Parathyroid adenoma (tissue), 2 donors: ENCODE data around the gene MAP3K10.
"Not testable (repeated sequence)": the region's sequence is repeated elsewhere in the genome, so short reads cannot be mapped to it uniquely, and the experiment has no call there.

Source experiments
- H2AFZ ChIP-seq: fragments of 300-600 bp; sonication (generic); one replicate; pipeline ENCODE4 v1.7.0; 2017; ENCODE audit warnings: antibody characterized with exemption, mild to moderate bottlenecking
- H3K27ac ChIP-seq: fragments of 300-600 bp; sonication (generic); one replicate; pipeline ENCODE4 v1.7.0; 2017
- H3K27me3 ChIP-seq: fragments of 300-600 bp; sonication (generic); one replicate; pipeline ENCODE4 v1.7.0; 2017; ENCODE audit warnings: low read length; ENCODE audit not compliant: control insufficient read depth, insufficient read depth
- H3K36me3 ChIP-seq: fragments of 300-600 bp; sonication (generic); one replicate; pipeline ENCODE4 v1.7.0; 2017; ENCODE audit warnings: low read length; ENCODE audit not compliant: control insufficient read depth, insufficient read depth
- H3K4me1 ChIP-seq: fragments of 300-600 bp; sonication (generic); one replicate; pipeline ENCODE4 v1.7.0; 2017; ENCODE audit warnings: control low read depth
- H3K4me2 ChIP-seq: fragments of 300-600 bp; sonication (generic); one replicate; pipeline ENCODE4 v1.7.0; 2017; ENCODE audit warnings: low read length
- H3K4me3 ChIP-seq: fragments of 300-600 bp; sonication (generic); one replicate; pipeline ENCODE4 v1.7.0; 2017; ENCODE audit warnings: low read depth, low read length
- H3K79me2 ChIP-seq: fragments of 300-600 bp; sonication (generic); one replicate; pipeline ENCODE4 v1.7.0; 2017; ENCODE audit warnings: control low read depth
- H3K9ac ChIP-seq: fragments of 300-600 bp; sonication (generic); one replicate; pipeline ENCODE4 v1.7.0; 2017; ENCODE audit warnings: mild to moderate bottlenecking
- H3K9me3 ChIP-seq: fragments of 300-600 bp; sonication (generic); one replicate; pipeline ENCODE4 v1.7.0; 2017; ENCODE audit warnings: low read length; ENCODE audit not compliant: control insufficient read depth
- TF ChIP-seq, protein P1 (sequence below): fragments of 300-600 bp; sonication (generic); IDR thresholded peaks from one replicate; pipeline ENCODE4 v1.7.0; 2017; ENCODE audit warnings: antibody characterized with exemption, mild to moderate bottlenecking
- donor health status: primary hyperparathyroidism.

Gene MAP3K10

DNA sequence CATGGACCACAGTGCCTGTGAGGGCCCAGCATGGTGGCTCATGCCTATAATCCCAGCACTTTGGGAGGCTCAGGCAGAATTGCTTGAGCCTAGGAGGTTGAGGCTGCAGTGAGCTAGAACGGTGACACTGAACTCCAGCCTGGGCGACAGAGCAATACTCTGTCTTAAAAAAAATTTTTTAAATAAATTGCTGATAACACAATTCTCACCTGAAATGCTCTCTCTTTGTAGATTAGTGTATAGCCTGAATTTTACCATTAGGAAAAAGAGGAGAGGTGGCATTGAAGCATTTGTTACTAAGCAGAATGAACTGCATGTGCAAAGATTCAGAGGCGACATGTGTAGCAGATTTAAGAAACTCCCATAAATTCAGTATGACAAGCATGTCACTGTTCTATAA lies 29.1 kb upstream of the MAP3K10 start:
- TF ChIP-seq, protein P1, sequence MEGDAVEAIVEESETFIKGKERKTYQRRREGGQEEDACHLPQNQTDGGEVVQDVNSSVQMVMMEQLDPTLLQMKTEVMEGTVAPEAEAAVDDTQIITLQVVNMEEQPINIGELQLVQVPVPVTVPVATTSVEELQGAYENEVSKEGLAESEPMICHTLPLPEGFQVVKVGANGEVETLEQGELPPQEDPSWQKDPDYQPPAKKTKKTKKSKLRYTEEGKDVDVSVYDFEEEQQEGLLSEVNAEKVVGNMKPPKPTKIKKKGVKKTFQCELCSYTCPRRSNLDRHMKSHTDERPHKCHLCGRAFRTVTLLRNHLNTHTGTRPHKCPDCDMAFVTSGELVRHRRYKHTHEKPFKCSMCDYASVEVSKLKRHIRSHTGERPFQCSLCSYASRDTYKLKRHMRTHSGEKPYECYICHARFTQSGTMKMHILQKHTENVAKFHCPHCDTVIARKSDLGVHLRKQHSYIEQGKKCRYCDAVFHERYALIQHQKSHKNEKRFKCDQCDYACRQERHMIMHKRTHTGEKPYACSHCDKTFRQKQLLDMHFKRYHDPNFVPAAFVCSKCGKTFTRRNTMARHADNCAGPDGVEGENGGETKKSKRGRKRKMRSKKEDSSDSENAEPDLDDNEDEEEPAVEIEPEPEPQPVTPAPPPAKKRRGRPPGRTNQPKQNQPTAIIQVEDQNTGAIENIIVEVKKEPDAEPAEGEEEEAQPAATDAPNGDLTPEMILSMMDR: no peak
- H3K4me1 ChIP-seq: no peaks in the 10 kb centered on the region
- no peaks in the 10 kb centered on the region for H3K9me3 ChIP-seq
- no peak overlapping the region for H3K4me3 ChIP-seq
- H3K36me3 ChIP-seq: no peaks in the 10 kb centered on the region
- no peak overlapping the region for H3K9ac ChIP-seq
- no peak overlapping the region for H3K27ac ChIP-seq
- H2AFZ ChIP-seq: no peak overlapping the region
- no peak overlapping the region for H3K4me2 ChIP-seq
- no peaks in the 10 kb centered on the region for H3K27me3 ChIP-seq
- no peaks in the 10 kb centered on the region for H3K79me2 ChIP-seq

DNA sequence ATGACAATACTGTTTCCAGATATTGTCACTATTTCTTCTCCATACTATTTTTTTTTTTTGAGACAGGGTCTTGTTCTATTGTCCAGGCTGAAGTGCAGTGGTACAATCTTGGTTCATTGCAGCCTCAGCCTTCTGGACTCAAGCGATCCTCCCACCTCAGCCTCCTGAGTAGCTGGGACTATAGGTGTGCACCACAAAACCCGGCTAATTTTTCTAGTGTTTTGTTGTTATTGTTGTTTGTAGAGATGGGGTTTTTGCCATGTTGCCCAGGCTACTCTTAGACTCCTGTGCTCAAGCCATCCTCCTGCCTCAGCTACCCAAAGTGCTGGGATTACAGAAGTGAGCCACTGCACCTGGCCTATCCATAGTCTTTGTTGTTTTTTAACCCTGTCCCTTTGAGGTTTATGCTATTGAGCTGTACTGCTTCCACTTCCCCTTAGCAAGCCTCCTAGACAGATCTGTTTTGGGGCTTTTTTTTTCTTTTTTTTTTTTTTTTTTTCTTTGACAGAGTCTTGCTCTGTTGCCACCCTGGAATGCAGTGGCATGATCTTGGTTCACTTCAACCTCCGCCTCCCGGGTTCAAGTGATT lies 27.6 kb upstream of the MAP3K10 start:
- H3K9me3 ChIP-seq: no peaks in the 10 kb centered on the region
- H3K4me1 ChIP-seq: no peaks in the 10 kb centered on the region
- H3K36me3 ChIP-seq: no peaks in the 10 kb centered on the region
- H3K9ac ChIP-seq: no peak overlapping the region
- H2AFZ ChIP-seq: no peak overlapping the region
- no peaks in the 10 kb centered on the region for H3K27me3 ChIP-seq
- no peaks in the 10 kb centered on the region for H3K79me2 ChIP-seq
- TF ChIP-seq, protein P1: no peak
- no peak overlapping the region for H3K27ac ChIP-seq
- H3K4me3 ChIP-seq: no peak overlapping the region
- H3K4me2 ChIP-seq: no peak overlapping the region

DNA sequence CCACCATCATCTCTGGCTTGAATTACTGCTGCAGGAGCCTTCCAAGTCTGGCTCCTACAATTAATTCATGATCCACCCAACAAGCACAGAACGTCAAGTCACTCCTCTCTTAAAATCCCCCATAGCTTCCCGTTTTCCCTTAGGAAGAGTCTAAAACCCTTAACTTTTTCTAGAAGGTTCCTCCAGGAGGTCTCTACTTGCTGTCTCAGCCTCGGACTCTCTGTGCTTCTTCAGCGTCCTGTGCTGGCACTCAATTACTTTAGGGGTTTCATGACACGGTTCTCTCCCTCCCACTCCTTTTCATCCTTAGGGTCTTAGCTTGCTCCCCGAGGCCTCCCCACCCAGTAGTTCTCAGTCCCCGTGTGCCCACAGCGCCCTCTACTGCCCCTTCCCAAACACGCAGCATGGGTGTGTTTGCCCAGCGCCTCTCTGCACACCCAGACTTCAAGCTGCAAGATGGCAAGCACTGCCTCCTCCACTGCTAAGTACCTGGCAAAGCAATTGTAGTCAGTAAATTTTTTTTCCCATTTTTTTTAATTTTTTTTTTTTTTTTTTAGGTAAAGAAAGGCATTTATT lies 25.8 kb upstream of the MAP3K10 start:
- Histone ChIP-seq H3K4me1 (no peaks in the 10 kb centered on the region), H3K9ac (no peak overlapping the region), H2AFZ (no peak overlapping the region), H3K36me3 (no peaks in the 10 kb centered on the region), H3K4me2 (no peak overlapping the region), H3K4me3 (no peak overlapping the region), H3K9me3 (no peaks in the 10 kb centered on the region), H3K27ac (no peak overlapping the region), H3K27me3 (no peaks in the 10 kb centered on the region), H3K79me2 (no peaks in the 10 kb centered on the region)
- TF ChIP-seq, protein P1: no peak

DNA sequence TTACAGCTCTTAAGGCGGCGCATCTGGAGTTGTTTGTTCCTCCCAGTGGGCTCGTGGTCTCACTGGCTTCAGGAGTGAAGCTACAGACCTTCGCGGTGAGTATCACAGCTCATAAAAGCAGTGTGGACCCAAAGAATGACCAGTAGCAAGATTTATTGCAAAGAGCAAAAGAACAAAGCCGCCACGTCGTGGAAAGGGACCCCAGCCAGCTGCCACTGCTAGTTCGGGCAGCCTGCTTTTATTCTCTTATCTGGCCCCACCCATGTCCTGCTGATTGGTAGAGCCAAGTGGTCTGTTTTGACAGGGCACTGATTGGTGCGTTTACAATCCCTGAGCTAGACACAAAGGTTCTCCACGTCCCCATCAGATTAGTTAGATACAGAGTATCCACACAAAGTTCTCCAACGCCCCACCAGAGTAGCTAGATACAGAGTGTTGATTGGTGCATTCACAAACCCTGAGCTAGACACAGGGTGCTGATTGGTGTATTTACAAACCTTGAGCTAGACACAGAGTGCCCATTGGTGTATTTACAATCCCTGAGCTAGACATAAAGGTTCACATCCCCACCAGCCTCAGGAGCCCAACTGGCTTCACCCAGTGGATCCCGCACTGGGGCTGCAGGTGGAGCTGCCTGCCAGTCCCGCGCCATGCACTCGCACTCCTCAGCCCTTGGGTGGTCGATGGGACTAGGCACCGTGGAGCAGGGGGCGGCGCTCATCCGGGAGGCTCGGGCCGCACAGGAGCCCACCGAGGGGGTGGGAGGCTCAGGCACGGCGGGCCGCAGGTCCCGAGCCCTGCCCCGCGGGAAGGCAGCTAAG lies 21.5 kb upstream of the MAP3K10 start:
- not testable (repeated sequence) for H3K4me1 ChIP-seq, H3K9ac ChIP-seq, H2AFZ ChIP-seq, H3K9me3 ChIP-seq, H3K27me3 ChIP-seq, H3K27ac ChIP-seq, H3K4me2 ChIP-seq, H3K4me3 ChIP-seq, H3K79me2 ChIP-seq, H3K36me3 ChIP-seq

DNA sequence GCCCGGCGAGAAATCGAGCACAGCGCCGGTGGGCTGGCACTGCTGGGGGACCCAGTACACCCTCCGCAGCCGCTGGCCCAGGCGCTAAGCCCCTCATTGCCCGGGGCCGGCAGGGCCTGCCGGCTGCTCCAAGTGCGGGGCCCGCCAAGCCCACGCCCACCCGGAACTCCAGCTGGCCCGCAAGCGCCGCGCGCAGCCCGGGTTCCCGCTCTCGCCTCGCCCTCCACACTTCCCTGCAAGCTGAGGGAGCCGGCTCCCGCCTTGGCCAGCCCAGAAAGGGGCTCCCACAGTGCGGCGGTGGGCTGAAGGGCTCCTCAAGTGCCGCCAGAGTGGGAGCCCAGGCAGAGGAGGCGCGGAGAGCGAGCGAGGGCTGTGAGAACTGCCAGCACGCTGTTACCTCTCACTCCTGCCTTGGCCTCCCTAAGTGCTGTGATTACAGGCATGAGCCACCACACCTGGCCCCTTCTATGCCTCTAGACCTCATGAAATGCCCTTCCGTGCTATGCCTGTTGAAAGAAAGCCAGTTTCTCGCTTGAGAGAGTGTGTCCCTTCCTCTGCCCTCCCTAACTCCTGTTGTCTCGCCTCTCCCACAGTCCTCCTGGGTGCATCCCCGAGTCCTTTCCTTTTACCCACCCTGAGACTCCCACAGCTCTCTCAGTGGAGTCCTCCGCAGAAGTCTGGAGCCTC lies 20.8 kb upstream of the MAP3K10 start:
- H3K9ac ChIP-seq, H3K9me3 ChIP-seq, H3K4me1 ChIP-seq, H3K27ac ChIP-seq, H3K4me3 ChIP-seq, H2AFZ ChIP-seq, H3K79me2 ChIP-seq, H3K4me2 ChIP-seq, H3K27me3 ChIP-seq, H3K36me3 ChIP-seq: not testable (repeated sequence)

DNA sequence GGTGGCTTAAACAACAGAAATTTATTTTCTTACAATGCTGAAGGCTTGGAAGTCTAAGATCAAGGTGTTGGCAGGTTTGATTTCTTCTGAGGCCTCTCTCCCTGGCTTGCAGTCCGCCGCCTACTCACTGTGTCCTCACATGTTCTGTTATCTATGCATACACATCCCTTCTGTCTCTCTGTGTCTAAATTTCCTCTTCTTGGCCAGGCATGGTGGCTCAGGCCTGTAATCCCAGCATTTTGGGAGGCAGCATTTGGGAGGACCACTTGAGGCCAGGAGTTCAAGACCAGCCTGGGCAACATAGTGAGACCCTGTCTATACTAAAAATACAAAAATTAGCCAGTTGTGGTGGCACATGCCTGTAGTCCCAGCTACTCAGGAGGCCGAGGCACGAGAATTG lies 19.9 kb upstream of the MAP3K10 start:
- not testable (repeated sequence) for H3K4me2 ChIP-seq, H2AFZ ChIP-seq, H3K4me3 ChIP-seq, H3K4me1 ChIP-seq, H3K27me3 ChIP-seq, H3K27ac ChIP-seq, H3K9ac ChIP-seq, H3K9me3 ChIP-seq, H3K79me2 ChIP-seq, H3K36me3 ChIP-seq
